GM23248 (cell line): ENCODE data around the gene A1BG. TPM values are rescaled to one million over a fixed set of nuclear protein-coding genes. Genes with fewer than 3 reads are reported as not detected.

Experiments used
- DNase-seq: peaks from one replicate; pipeline ENCODE4 v3.0.0-alpha.2; 2015
- H2AFZ ChIP-seq: fragments of 200-600 bp; sonication (generic); 2 replicates; pipeline ENCODE4 v1.6.1; 2016; ENCODE audit warnings: antibody characterized with exemption
- H3F3A ChIP-seq: fragments of 200-600 bp; sonication (generic); 2 replicates; pipeline ENCODE4 v1.6.1; 2016; ENCODE audit warnings: mild to moderate bottlenecking, antibody characterized with exemption, mixed run types; ENCODE audit not compliant: insufficient read depth
- H3K27ac ChIP-seq: fragments of 200-600 bp; sonication (generic); 2 replicates; pipeline ENCODE4 v1.5.1; 2016; ENCODE audit warnings: mild to moderate bottlenecking
- H3K27me3 ChIP-seq: fragments of 200-600 bp; sonication (generic); replicated peaks from 2 replicates; pipeline ENCODE4 v1.6.1; 2016; ENCODE audit warnings: mild to moderate bottlenecking; ENCODE audit not compliant: insufficient read depth
- H3K36me3 ChIP-seq: fragments of 200-600 bp; sonication (generic); 2 replicates; pipeline ENCODE4 v1.6.1; 2016; ENCODE audit warnings: low read depth, mild to moderate bottlenecking
- H3K4me1 ChIP-seq: fragments of 200-600 bp; sonication (generic); 2 replicates; pipeline ENCODE4 v1.6.1; 2016; ENCODE audit warnings: mild to moderate bottlenecking; ENCODE audit not compliant: insufficient read depth
- H3K4me2 ChIP-seq: fragments of 200-600 bp; sonication (generic); one replicate; pipeline ENCODE4 v1.6.1; 2016; ENCODE audit warnings: mild to moderate bottlenecking; ENCODE audit not compliant: unreplicated experiment
- H3K4me3 ChIP-seq: fragments of 200-600 bp; sonication (generic); 2 replicates; pipeline ENCODE4 v1.5.1; 2016; ENCODE audit warnings: mild to moderate bottlenecking
- H3K79me2 ChIP-seq: fragments of 200-600 bp; sonication (generic); 2 replicates; pipeline ENCODE4 v1.6.1; 2016; ENCODE audit warnings: mild to moderate bottlenecking; ENCODE audit not compliant: insufficient read depth
- H3K9ac ChIP-seq: fragments of 200-600 bp; sonication (generic); 2 replicates; pipeline ENCODE4 v1.6.1; 2016; ENCODE audit warnings: mild to moderate bottlenecking
- H3K9me2 ChIP-seq: fragments of 200-600 bp; sonication (generic); 2 replicates; pipeline ENCODE4 v1.6.1; 2016; ENCODE audit warnings: mixed run types, mild to moderate bottlenecking, moderate library complexity; ENCODE audit not compliant: insufficient read depth
- H3K9me3 ChIP-seq: fragments of 200-600 bp; sonication (generic); one replicate; pipeline ENCODE4 v1.6.1; 2017; ENCODE audit warnings: low read depth
- H4K20me1 ChIP-seq: fragments of 200-600 bp; sonication (generic); 2 replicates; pipeline ENCODE4 v1.6.0; 2016; ENCODE audit not compliant: insufficient read depth
- EZH2 ChIP-seq: fragments of 200-600 bp; sonication (generic); IDR thresholded peaks from 2 replicates; pipeline ENCODE4 v1.6.1; 2018; ENCODE audit warnings: antibody characterized with exemption, mild to moderate bottlenecking; ENCODE audit not compliant: insufficient read depth, poor library complexity, severe bottlenecking
- EZH2phosphoT487 ChIP-seq: fragments of 200-600 bp; sonication (generic); IDR thresholded peaks from 2 replicates; pipeline ENCODE4 v1.6.1; 2018; ENCODE audit warnings: antibody characterized with exemption, moderate library complexity, mild to moderate bottlenecking, low read depth; ENCODE audit not compliant: insufficient read depth
- WGBS, 2 experiments: methylation state at CpG; one replicate each; pipeline ENCODE4 v1.1.6; 2015 to 2017; ENCODE audit warnings: low lambda C conversion rate in 2 of 2, low coverage in 1 of 2; ENCODE audit errors: missing lambda C conversion rate in 2 of 2; 5-methylcytosine and 5-hydroxymethylcytosine counted together
- in situ Hi-C: fragments of 300-500 bp; cut with MboI; formaldehyde crosslinking; loops from 2 replicates; pipeline ENCODE4 v1.15.0; 2020
- polyA plus RNA-seq: library from polyadenylated mRNA; unstranded; fragments of >200 nt; fragmentation: Nextera tagmentation; extraction: Ambion mirVana; gene quantifications from 2 replicates; pipeline ENCODE4 v1.2.1, GENCODE V29; 2016
- total RNA-seq: library from RNA; depleted of rRNA; stranded (reverse); fragments of >200 nt; shearing (Covaris generic); gene quantifications from 2 replicates; pipeline ENCODE4 v1.2.3, GENCODE V29; 2014

Gene A1BG
- total and polyA plus RNA-seq, 2 experiments from 2014 or later = 22.0 to 31.3 TPM

DNA sequence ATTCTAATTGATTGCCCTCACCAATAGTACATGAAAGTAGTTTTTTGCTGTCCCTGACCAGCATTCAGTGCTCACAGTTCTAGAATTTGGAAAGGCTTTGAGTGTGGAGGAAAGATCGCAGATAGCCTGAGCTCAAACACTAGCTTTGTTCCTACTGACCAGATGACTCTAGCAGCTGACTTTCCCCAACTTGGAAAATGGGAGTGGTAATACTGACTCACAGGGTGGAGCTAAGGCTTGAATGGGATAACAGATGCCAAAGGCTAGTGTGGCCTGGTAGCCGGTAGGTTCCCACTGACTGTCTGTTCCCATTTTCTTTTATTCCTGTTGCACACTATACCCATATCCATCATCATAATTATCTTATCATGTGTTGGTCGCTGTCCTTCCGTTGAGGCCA lies 22.8 kb downstream of the A1BG start:
- Histone ChIP-seq H3K9ac (peak overlapping the region; percentile 51; the same call in 1 of the 2 replicates), H3F3A (peaks cover 15% of the 10 kb centered on the region), H3K4me1 (peaks cover 19% of the 10 kb centered on the region), H3K4me2 (no peak overlapping the region), H3K9me3 (no peaks in the 10 kb centered on the region), H2AFZ (0 out of 2 replicates have a peak overlapping the region, but pooled peaks have one; percentile 40), H3K9me2 (no peaks in the 10 kb centered on the region), H4K20me1 (no peaks in the 10 kb centered on the region), H3K79me2 (peaks cover 58% of the 10 kb centered on the region), H3K36me3 (no peaks in the 10 kb centered on the region), H3K4me3 (no peak overlapping the region), H3K27me3 (no peaks in the 10 kb centered on the region), H3K27ac (peak overlapping the region; percentile 77)
- in situ Hi-C loops = no loop called here
- peak; percentile 90 for DNase-seq
- TF ChIP-seq EZH2 (no peak), EZH2phosphoT487 (no peak)
- 54 to 56% methylated on average over 4 of the region's 4 CpGs for WGBS, 2 experiments

DNA sequence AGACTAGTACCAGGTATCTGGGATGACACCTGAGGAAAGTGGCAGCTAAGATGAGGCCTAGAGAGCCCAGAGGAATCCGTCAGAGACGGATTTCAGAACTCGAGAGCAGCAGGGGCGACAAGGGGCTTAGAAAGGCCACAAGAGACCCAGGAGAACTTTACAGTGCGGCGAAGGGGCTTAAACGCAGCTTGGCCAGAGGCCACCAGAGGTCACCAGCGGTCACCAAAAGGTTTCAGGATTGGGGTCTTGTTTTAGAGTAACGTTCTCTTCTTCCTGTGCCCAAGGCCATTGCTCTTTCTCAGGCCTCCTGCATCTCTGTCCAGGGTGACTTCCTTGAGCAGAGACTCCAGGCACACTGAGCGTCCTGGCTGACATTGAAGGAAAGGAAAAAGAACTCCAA lies 24.3 kb downstream of the A1BG start:
- Histone ChIP-seq H3F3A (peaks cover 15% of the 10 kb centered on the region), H3K27ac (no peak overlapping the region), H3K79me2 (peaks cover 64% of the 10 kb centered on the region), H3K9me2 (no peaks in the 10 kb centered on the region), H3K27me3 (no peaks in the 10 kb centered on the region), H3K4me2 (no peak overlapping the region), H3K4me3 (no peak overlapping the region), H3K36me3 (no peaks in the 10 kb centered on the region), H3K9ac (no peak overlapping the region), H2AFZ (no peak overlapping the region), H3K9me3 (no peaks in the 10 kb centered on the region), H4K20me1 (no peaks in the 10 kb centered on the region), H3K4me1 (peaks cover 19% of the 10 kb centered on the region)
- TF ChIP-seq EZH2 (no peak), EZH2phosphoT487 (no peak)
- in situ Hi-C loops = no loop called here
- WGBS, 2 experiments = 56% methylated on average over 10 of the region's 10 CpGs
- DNase-seq = no peak

DNA sequence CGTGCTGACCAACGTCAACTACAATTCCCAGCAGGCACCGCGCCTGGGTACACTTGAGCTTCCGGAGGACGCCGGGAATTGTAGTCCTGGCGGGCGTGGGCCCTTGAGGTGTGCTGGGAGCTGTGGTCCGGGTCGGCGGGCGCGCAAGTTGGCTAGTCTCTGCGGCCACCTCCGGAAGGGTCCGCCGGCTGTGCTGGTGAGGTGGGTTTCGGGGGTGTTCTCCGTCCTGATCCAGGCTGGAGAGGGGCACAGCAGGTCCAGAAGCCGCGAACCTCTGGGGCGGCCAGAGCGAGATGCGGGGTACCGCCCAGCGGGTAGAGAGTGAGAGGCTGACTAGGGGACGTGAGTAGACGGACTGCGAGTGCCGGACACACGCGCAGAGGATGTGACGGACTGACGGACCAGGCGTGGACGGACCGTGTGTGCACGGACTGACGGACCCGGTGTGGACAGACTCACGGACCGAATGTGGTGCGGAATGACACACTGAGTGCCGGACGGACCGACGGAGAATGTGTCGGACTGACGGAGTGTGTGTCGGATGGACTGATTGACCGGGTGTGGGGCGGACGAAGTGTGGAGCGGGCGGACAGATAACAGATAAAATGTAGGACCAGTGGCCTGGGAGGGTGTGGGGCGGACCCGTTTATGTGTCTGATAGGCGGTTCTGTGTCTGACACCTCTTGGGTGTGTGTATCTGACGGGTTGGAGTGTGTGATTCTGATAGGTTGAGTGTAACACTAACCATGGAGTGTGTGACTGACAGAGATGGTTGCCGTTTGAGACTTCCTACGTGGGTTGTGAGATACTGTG lies 26.2 kb downstream of the A1BG start, which contains the start of gene ZSCAN22:
ZSCAN22 (plus strand) TSS at position 81 of the 813 bp plus-strand sequence. CDS start 7,809 bp downstream, outside the sequence.
- Histone ChIP-seq H3K36me3 (0 out of 2 replicates have a peak, but pooled peaks cover 3% of the 10 kb centered on the region), H4K20me1 (no peaks in the 10 kb centered on the region), H3K27ac (peak within 1 kb of the TSS; percentile 87), H3K4me1 (peaks cover 19% of the 10 kb centered on the region), H3F3A (peaks cover 15% of the 10 kb centered on the region), H2AFZ (peak within 1 kb of the TSS; percentile 97), H3K4me2 (peak within 1 kb of the TSS; percentile 90), H3K9me2 (no peaks in the 10 kb centered on the region), H3K9ac (peak within 1 kb of the TSS; percentile 93), H3K27me3 (no peaks in the 10 kb centered on the region), H3K9me3 (no peaks in the 10 kb centered on the region), H3K4me3 (peak within 1 kb of the TSS; percentile 99), H3K79me2 (peaks cover 55% of the 10 kb centered on the region)
- TF ChIP-seq EZH2 (no peak), EZH2phosphoT487 (no peak)
- DNase-seq = peak; percentile 100
- 0 to 1% methylated on average over 60 to 62 of the region's 62 CpGs for WGBS, 2 experiments
- in situ Hi-C loops = no loop called here

DNA sequence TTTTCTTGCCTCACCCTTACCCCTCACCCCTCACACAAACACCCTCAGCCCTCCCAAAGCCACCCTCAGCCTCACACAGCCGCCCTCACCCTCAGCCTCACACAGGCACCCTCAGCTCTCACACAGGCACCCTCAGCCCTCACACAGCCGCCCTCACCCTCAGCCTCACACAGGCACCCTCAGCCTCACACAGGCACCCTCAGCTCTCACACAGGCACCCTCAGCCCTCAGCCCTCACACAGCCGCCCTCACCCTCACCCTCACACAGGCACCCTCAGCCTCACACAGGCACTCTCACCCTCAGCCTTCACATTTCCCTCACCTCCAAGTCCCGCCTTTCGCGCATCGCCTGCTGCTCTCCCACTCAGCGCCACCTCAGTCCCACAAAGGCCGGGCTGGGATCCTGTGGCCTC lies 26.8 kb downstream of the A1BG start:
- peaks cover 55% of the 10 kb centered on the region for H3K79me2 ChIP-seq
- 2% methylated on average over 7 to 9 of the region's 9 CpGs for whole genome bisulfite sequencing, 2 experiments
- in situ Hi-C loops = no loop called here

More for the DNA sequence above, 26.8 kb downstream of the A1BG start:
- no peak for DNase-seq
- H3K4me1 ChIP-seq = peaks cover 19% of the 10 kb centered on the region
- H3K9me2 ChIP-seq = no peaks in the 10 kb centered on the region
- peak overlapping the region; percentile 99 for H3K4me3 ChIP-seq
- 0 out of 2 replicates have a peak, but pooled peaks cover 3% of the 10 kb centered on the region for H3K36me3 ChIP-seq
- H4K20me1 ChIP-seq = no peaks in the 10 kb centered on the region
- peak overlapping the region; percentile 87; the same call in 1 of the 2 replicates for H3K27ac ChIP-seq
- peak overlapping the region; percentile 90 for H3K4me2 ChIP-seq
- peak overlapping the region; percentile 97 for H2AFZ ChIP-seq
- H3K27me3 ChIP-seq = no peaks in the 10 kb centered on the region
- peak overlapping the region; percentile 93 for H3K9ac ChIP-seq
- no peak for TF ChIP-seq EZH2
- no peak for TF ChIP-seq EZH2phosphoT487
- no peaks in the 10 kb centered on the region for H3K9me3 ChIP-seq
- peaks cover 15% of the 10 kb centered on the region for H3F3A ChIP-seq
